ENCODE results near the gene USB1.
"Not testable (repeated sequence)": the region's sequence is repeated elsewhere in the genome, so short reads cannot be mapped to it uniquely, and the experiment has no call there.

DNA sequence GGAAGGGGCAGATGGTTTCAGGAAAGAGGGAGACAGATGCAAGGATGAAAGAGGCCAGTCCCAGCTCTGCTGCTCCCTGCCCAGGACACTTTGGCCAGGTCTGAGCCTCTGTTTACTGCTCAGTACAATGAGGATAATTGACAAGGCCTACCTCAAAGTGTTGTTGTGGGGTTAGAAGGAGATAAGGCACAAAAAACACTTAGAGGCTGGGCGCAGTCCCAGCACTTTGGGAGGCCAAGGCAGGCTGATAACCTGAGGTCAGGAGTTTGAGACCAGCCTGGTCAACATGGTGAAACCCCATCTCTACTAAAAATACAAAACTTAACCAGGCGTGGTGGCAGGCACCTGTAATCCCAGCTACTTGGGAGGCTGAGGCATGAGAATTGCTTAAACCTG is 23.1 kb upstream of the USB1 start:
- not testable (repeated sequence) for TF ChIP-seq POLR2A (IDR thresholded peaks at IDR 0.05; ENCODE audit: low read depth); EP300 (IDR thresholded peaks at IDR 0.05)
- TF ChIP-seq, protein P1, sequence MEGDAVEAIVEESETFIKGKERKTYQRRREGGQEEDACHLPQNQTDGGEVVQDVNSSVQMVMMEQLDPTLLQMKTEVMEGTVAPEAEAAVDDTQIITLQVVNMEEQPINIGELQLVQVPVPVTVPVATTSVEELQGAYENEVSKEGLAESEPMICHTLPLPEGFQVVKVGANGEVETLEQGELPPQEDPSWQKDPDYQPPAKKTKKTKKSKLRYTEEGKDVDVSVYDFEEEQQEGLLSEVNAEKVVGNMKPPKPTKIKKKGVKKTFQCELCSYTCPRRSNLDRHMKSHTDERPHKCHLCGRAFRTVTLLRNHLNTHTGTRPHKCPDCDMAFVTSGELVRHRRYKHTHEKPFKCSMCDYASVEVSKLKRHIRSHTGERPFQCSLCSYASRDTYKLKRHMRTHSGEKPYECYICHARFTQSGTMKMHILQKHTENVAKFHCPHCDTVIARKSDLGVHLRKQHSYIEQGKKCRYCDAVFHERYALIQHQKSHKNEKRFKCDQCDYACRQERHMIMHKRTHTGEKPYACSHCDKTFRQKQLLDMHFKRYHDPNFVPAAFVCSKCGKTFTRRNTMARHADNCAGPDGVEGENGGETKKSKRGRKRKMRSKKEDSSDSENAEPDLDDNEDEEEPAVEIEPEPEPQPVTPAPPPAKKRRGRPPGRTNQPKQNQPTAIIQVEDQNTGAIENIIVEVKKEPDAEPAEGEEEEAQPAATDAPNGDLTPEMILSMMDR (IDR thresholded peaks at IDR 0.05): not testable (repeated sequence)
